ENCODE data around the gene CGB1. TPM values are rescaled to one million over a fixed set of nuclear protein-coding genes. Genes with fewer than 3 reads are reported as not detected.

The CGB1 gene
- total RNA-seq, 4 donors from 2014 or later, result not detected

- Histone ChIP-seq H3K4me1 (peaks cover 27% of the 10 kb centered on the region), H3K4me3 (peak overlapping the region; percentile 54), H3K27ac (no peak overlapping the region), H3K27me3 (peaks cover 6% of the 10 kb centered on the region), H3K9me3 (no peaks in the 10 kb centered on the region), H3K36me3 (peaks cover 24% of the 10 kb centered on the region)
- WGBS, result 0% methylated on average over 22 of the region's 62 CpGs
- TF ChIP-seq EP300 (IDR thresholded peaks at IDR 0.05) (no peak), POLR2AphosphoS5 (IDR thresholded peaks at IDR 0.05) (no peak), CTCF (IDR thresholded peaks at IDR 0.05) (peak in 1 of 2 donors; percentile 46)
- DNase-seq (ENCODE audit: low spot score in 2 of 2), result peak in 1 of 2 donors; percentile 75
These were observed 18.9 kb downstream of the CGB1 start for GRCh38 chr19:49017666-49018351.

DNA sequence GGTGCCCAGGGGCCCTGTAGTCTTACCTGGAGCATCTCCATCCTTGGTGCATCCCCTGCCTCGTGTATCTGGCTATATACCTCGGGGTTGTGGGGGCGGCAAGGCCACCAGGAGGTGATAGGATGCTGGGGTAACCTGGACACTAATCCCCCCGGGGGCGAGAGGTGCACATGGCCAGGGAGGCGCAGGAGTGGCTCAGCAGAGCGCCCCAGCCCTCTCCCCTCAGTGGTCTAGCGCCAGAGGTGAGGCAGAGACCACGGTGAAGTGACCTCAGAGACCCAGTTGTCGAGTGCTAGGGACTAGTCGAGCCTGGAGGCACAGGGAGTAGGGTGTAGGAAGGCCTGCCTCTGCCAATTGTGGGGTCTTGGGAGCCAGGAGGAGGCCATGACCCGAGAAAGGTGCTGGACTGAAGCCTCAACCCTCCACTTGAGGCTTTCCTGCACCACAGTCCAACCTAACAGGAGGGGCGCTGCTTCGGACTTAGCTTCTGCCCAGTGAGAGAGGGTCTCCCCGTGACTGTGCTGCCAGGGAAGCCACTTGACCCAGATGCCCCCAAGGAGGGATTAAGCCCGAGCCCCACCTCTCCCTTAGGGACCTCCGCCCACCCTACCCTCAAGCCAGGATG is 19.5 kb downstream of the CGB1 start, which contains the start of gene LHB:
LHB (minus strand) TSS at position 51 of the 625 bp plus-strand sequence; CDS start at position 41, 10 bp downstream.
- H3K4me3 ChIP-seq, result peak within 1 kb of the TSS; percentile 54
- H3K27me3 ChIP-seq, result peaks cover 6% of the 10 kb centered on the region
- H3K27ac ChIP-seq, result no peak within 1 kb of the TSS
- peaks cover 27% of the 10 kb centered on the region for H3K4me1 ChIP-seq
- peaks cover 27% of the 10 kb centered on the region for H3K36me3 ChIP-seq
- WGBS, result 88% methylated on average over 5 of the region's 17 CpGs
- no peaks in the 10 kb centered on the region for H3K9me3 ChIP-seq
- DNase-seq (ENCODE audit: low spot score in 2 of 2), result no peak
- no peak for TF ChIP-seq POLR2A (IDR thresholded peaks at IDR 0.05)
- no peak for TF ChIP-seq CTCF (IDR thresholded peaks at IDR 0.05)
- TF ChIP-seq EP300 (IDR thresholded peaks at IDR 0.05), result no peak
- no peak for TF ChIP-seq POLR2AphosphoS5 (IDR thresholded peaks at IDR 0.05)

DNA sequence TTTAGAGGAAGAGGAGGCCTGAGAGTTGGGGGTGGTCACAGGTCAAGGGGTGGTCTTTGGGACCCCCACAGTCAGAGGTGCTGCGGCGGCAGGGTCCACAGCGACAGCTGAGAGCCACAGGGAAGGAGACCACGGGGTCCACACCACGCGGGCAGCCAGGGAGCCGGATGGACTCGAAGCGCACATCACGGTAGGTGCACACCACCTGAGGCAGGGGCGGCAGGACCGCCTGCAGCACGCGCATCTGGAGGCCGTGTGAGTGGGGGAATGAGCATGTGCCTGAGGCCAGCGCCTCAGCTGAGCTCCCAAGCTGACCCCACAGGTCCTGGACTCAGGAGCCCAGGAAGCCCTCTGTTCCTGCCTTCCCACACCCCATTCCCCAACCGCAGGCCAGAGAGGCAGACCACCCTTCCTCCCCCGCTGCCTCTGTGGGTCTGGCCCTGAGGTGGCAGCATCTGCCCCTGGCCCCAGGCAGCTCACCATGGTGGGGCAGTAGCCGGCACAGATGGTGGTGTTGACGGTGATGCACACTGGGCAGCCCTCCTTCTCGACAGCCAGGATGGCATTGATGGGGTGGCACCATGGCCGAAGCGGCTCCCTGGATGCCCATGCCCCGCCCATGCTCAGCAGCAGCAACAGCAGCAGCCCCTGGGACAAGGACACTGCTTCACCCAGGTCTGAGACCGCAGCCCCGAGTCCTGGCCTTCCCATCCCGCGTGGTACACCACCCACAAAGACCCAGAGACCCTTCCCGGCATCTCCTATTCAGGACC is 20.4 kb downstream of the CGB1 start:
- no peak overlapping the region for H3K4me3 ChIP-seq
- peaks cover 6% of the 10 kb centered on the region for H3K27me3 ChIP-seq
- 95% methylated on average over 4 of the region's 29 CpGs for WGBS
- H3K27ac ChIP-seq, result no peak overlapping the region
- DNase-seq (ENCODE audit: low spot score in 2 of 2), result no peak
- TF ChIP-seq POLR2A (IDR thresholded peaks at IDR 0.05), result no peak
- no peak for TF ChIP-seq EP300 (IDR thresholded peaks at IDR 0.05)
- no peak for TF ChIP-seq CTCF (IDR thresholded peaks at IDR 0.05)
- no peak for TF ChIP-seq POLR2AphosphoS5 (IDR thresholded peaks at IDR 0.05)
- peaks cover 36% of the 10 kb centered on the region for H3K36me3 ChIP-seq
- H3K9me3 ChIP-seq, result no peaks in the 10 kb centered on the region
- H3K4me1 ChIP-seq, result peaks cover 27% of the 10 kb centered on the region

DNA sequence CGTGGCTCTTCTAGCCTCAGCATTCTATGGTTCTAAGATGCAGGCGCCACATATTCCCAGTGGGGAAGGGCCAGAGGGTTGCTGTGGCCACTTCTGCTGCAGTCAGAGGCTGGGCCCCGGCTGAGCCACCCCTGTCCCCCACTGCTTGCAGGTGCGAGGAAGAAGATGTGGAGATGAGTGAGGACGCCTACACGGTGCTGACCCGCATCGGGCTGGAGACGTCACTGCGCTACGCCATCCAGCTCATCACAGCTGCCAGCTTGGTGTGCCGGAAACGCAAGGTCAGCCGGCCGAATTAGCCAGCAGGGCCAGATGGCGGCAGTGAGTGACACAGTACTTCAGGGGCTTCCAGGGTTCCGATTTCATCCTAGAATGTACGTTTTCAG is 21.8 kb downstream of the CGB1 start:
- WGBS, result 97% methylated on average over 10 of the region's 18 CpGs
- Histone ChIP-seq H3K4me3 (no peak overlapping the region), H3K27ac (no peak overlapping the region), H3K36me3 (peaks cover 50% of the 10 kb centered on the region), H3K9me3 (no peaks in the 10 kb centered on the region), H3K4me1 (peaks cover 27% of the 10 kb centered on the region), H3K27me3 (peaks cover 6% of the 10 kb centered on the region)
- TF ChIP-seq CTCF (IDR thresholded peaks at IDR 0.05), result no peak
- TF ChIP-seq POLR2A (IDR thresholded peaks at IDR 0.05), result no peak
- TF ChIP-seq EP300 (IDR thresholded peaks at IDR 0.05), result no peak
- no peak for TF ChIP-seq POLR2AphosphoS5 (IDR thresholded peaks at IDR 0.05)
- no peak for DNase-seq (ENCODE audit: low spot score in 2 of 2)

Measured in suprapubic skin (tissue), 4 donors.